WI38 (cell line): ENCODE measurements around the gene NKX6-2.

Experiments
- H3K4me3 ChIP-seq: 2 replicates; pipeline ENCODE4 v1.5.1; 2011; ENCODE audit warnings: low read depth, mild to moderate bottlenecking, control low read depth, low read length
- TF ChIP-seq, protein P1 (sequence below): IDR thresholded peaks from 2 replicates; pipeline ENCODE4 v1.5.1; 2012; ENCODE audit warnings: low read depth, mild to moderate bottlenecking, control low read depth, low read length

Gene NKX6-2

DNA sequence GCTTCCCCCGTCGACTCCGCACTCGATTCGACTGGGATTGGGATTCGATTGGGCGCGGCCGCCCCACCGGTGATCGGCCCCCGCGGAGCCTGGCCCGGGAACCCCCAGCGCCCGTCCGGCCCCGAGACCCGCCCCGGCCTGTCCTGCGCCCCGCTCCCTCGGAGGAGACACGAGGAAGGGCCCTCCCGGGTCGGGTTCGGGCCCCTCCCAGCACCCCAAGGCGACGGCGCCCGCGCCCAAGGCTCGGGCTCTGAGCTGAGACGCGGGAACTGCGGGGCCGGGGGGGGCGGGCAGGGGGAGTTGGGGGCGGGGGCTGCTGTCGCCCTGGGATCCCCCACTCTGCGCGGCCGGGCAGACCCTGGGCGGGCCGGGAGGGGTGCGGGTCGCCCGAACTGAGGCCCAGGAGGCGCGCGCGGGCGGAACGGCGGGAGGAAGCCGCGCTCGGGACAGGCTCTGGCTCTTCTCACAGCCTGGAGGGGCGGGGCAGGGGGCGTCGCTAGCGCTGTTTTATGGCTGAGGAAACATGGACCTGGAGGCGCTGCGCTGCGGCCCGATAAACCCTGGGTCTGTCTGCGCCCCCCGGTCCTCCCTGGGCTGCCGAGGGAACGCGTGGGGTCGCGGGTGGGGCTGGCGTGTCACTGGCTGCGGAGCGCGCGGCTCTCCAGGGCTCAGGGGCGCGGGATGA lies 1.7 kb upstream of the NKX6-2 start:
- H3K4me3 ChIP-seq = no peak overlapping the region
- TF ChIP-seq, protein P1, sequence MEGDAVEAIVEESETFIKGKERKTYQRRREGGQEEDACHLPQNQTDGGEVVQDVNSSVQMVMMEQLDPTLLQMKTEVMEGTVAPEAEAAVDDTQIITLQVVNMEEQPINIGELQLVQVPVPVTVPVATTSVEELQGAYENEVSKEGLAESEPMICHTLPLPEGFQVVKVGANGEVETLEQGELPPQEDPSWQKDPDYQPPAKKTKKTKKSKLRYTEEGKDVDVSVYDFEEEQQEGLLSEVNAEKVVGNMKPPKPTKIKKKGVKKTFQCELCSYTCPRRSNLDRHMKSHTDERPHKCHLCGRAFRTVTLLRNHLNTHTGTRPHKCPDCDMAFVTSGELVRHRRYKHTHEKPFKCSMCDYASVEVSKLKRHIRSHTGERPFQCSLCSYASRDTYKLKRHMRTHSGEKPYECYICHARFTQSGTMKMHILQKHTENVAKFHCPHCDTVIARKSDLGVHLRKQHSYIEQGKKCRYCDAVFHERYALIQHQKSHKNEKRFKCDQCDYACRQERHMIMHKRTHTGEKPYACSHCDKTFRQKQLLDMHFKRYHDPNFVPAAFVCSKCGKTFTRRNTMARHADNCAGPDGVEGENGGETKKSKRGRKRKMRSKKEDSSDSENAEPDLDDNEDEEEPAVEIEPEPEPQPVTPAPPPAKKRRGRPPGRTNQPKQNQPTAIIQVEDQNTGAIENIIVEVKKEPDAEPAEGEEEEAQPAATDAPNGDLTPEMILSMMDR = no peak

DNA sequence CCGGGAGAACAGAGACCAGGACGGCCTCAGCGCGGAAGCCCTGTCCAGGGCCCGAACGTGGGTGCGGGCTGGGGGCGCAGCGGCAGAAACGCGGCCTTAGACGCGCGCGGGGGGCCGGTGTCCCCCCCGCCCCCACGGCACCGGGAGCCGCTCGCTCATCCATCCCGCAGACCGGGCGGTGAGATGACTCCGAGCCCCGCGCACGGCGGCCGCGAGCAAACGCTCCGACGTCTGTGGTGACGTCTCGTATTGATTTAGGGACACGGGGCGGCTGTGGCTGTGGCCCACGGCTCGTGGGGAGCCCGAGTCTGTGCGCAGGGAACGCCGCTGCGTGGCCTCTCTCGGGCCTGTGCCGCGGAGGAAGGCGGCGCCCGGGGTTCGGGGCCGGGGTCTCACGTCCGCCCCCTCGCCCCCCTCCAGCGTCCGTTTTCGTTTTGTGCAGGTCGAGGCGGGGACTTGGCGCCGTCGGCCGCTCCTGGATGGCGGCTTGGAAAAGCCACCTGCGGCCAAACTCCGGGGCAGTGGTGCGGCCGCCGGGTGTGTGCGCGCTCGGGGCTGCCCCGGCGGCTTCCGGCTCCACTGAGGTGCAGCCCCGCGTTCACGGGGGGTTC lies 1.0 kb upstream of the NKX6-2 start:
- no peak overlapping the region for H3K4me3 ChIP-seq
- TF ChIP-seq, protein P1 = no peak

DNA sequence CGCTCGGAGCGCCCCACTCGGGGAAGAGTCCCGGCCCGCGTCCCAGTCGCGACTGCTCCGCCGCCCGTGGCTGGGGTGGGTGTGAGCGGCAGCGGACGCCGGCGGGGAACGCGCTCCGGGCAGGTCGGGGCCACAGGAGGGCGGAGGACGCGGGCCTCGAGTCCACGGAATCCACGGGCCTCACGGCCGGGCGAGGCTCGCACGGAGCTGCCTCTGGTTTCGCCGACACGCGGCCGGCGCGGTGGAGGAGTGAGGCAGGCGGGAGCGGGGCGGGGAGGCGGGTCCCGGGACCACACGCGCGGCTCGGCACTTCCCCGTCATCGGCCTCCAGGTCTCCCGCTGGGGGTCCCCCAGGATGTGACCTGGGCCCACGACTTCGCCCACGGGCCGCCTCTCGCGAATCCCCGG lies 533 bp upstream of the NKX6-2 start:
- TF ChIP-seq, protein P1 = no peak
- H3K4me3 ChIP-seq = no peak overlapping the region

DNA sequence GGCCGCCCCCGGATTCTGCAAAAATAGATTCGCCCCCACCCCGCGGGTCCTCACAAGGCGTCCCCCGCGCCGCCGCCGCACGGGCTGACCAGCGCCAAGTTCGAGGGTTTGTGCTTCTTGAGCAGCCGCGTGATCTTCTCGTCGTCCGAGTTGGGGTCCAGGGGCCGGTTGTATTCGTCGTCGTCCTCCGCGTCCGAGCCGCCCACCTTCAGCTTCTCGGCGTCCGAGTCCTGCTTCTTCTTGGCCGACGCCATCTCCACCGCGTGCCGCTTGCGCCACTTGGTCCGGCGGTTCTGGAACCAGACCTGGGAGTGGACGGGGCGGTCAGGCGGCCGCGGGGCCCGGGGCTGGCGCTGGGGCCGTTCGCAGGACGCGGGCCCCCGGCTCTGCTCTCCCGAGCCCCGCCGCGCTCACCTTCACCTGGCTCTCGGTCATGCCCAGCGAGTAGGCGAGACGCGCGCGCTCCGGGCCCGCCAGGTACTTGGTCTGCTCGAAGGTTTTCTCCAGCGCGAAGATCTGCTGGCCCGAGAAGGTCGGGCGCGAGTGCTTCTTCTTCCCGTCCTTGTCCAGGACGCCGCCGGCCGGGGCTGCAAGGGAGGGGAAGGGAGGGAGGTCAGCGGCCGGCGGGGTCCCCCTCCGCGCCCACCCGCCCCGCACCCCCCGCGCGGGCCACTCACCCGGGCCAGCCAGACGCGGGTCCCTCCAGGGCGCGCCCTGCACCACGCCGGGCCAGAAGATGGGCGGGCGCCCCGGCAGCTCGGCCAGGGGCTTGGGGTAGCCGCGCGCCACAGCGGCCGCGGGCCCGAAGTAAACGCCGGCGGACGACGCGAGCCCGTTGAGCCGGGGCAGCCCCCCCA lies 853 bp downstream of the NKX6-2 start:
- TF ChIP-seq, protein P1 = no peak
- H3K4me3 ChIP-seq = no peak overlapping the region

DNA sequence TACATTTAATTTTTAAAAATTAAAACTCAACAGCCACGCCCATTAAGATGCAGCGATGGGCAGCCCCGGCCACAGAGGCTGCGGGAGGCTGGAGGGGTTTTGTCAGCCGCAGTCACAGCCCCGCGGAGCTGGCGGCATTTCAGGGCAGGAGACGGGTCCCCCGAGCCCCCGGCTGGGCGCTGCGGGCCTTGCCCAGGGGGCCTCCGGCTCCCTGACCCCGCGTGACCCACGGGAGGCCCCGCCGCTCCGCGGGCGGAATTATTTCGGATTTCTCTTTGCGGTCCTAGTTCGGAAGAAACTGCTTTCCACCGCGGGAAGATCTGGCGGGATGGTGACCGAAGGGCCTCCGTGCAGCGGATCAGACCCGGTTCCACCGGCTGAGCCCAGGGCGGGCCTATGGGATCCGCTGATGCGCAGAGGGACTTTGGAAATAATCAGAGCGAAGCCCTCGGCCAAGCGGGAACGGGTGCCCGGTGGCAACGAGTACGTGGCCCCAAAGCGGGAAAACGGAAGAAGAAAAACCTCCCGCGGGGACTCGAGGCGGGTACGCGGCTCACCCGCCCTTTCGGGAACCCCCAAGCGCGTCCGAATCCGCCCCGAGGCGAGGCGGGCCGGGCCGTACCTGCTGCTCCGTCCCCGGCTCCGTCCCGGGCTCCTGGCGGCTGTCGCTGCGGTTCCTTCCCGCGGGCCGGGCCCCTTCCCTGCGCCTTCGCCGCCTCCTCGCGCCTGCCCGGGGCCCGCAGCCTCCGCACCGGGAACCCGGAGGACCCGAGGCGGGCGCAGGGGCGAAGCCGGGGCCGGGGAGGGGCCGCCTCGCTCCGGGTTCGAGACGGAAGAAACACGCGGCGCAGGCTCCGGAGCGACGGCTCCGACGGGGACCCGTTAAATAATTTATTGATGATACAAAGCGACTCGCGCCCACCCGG lies 1.7 kb downstream of the NKX6-2 start:
- no peak overlapping the region for H3K4me3 ChIP-seq

DNA sequence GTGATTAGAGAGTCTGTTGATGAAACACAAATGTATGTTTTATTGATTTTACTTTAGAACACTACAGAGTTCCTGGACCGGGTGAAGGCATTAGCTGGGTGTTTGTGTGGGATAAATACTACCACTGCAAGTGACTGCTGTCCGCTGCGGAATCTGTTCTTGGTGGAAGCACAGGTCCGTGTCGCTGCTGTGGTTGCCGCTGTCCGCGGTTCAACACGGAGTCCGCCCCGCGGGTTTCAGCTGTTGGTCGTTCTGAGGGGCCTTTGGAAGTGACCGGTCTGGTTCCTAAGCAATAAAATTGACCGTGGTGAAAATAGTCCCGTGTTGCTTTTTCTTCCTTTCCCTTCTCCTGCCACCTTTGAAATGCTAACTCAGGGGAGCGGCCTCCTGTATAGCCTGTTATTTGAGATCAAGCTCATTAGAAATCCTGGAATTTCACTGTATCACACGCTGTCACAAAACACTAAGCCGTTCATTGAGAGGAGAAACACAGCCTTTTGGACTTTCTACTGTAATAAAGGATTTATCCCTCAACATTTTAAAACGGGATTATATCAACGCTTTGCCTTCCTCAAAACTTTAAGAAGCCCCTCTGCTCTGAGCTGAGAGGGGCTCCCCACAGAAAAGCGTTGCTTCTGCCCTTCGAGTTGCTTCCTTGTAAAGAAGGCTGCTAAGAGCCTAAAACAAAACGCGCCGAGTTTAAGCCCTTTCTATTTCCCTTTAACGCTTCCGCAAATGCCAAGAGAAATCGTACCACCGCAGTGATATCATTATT lies 2.6 kb downstream of the NKX6-2 start:
- TF ChIP-seq, protein P1 = no peak
- no peak overlapping the region for H3K4me3 ChIP-seq

More for the DNA sequence above, 1.7 kb downstream of the NKX6-2 start:
- TF ChIP-seq, protein P1 = no peak
